Gastrocnemius medialis (tissue), 4 donors: ENCODE results near the gene PAQR7. TPM values are rescaled to one million over a fixed set of nuclear protein-coding genes. Genes with fewer than 3 reads are reported as not detected.

Experiments
- ATAC-seq, 2 donors: fragments of 150-250 bp; one replicate each; pipeline ENCODE4 v1.9.1; 2016
- DNase-seq, 2 donors: peaks; one replicate each; pipeline ENCODE4 v3.0.0-alpha.2; 2019
- H3K27ac ChIP-seq, 4 donors: fragments of 200-600 bp; sonication (generic); 1 replicate in 1 of 4; 2 replicates in 3 of 4; pipeline ENCODE4 v1.5.1; 2016 to 2018; ENCODE audit warnings: mild to moderate bottlenecking in 2 of 4, moderate library complexity in 1 of 4
- H3K27me3 ChIP-seq, 3 donors: fragments of 200-600 bp; sonication (generic) in 2 of 3; 1 replicate in 1 of 3; 2 replicates in 2 of 3; pipeline versions ENCODE4 v1.5.1 to v1.6.0; 2016 to 2019; ENCODE audit warnings: mild to moderate bottlenecking in 1 of 3, moderate library complexity in 1 of 3
- H3K36me3 ChIP-seq, 2 donors: fragments of 200-600 bp; sonication (generic) in 1 of 2; one replicate each; pipeline ENCODE4 v1.5.1; 2017 to 2018
- H3K4me1 ChIP-seq, 2 donors: fragments of 200-600 bp; sonication (generic) in 1 of 2; one replicate each; pipeline ENCODE4 v1.5.1; 2016 to 2017; ENCODE audit warnings: mild to moderate bottlenecking in 2 of 2
- H3K4me3 ChIP-seq, 4 donors: fragments of 200-600 bp; sonication (generic) in 3 of 4; 1 replicate in 1 of 4; 2 replicates in 3 of 4; pipeline ENCODE4 v1.5.1; 2016 to 2019; ENCODE audit warnings: mild to moderate bottlenecking in 2 of 4
- H3K9me3 ChIP-seq, 3 donors: fragments of 200-600 bp; sonication (generic) in 2 of 3; 1 replicate in 1 of 3; 2 replicates in 2 of 3; pipeline ENCODE4 v1.5.1; 2016 to 2019
- POLR2A ChIP-seq, 2 donors: fragments of 450-650 bp; IDR thresholded peaks; one replicate each; pipeline ENCODE4 v1.6.1; 2017; ENCODE audit warnings: antibody characterized with exemption in 2 of 2, mild to moderate bottlenecking in 2 of 2, moderate library complexity in 2 of 2
- in situ Hi-C, 4 donors: fragments of 200-750 bp; cut with MboI; loops; one replicate each; pipeline versions ENCODE4 v1.15.0 to v1.8.0; 2017; ENCODE audit warnings: low sequenced_read_pairs in 4 of 4
- intact Hi-C: fragments of 100-400 bp; cut with DNase I; formaldehyde crosslinking; loops from one replicate; pipeline ENCODE4 v1.15.1; 2023; ENCODE audit warnings: low total_unique reads
- total RNA-seq, 4 donors: library from RNA; depleted of rRNA; stranded (reverse); fragments of >200 nt; gene quantifications; one replicate each; pipeline versions ENCODE4 v1.1.0 to v1.2.3, GENCODE V29; 2016
- TF ChIP-seq, protein P1 (sequence below), 5 experiments: fragments of 450-650 bp in 3 of 5; fragments of 200-600 bp in 2 of 5; sonication (generic) in 2 of 5; IDR thresholded peaks in 4 of 5; conservative IDR thresholded peaks in 1 of 5; 1 replicate in 4 of 5; 2 replicates in 1 of 5; pipeline ENCODE4 v1.5.1; 2016 to 2019; ENCODE audit warnings: antibody characterized with exemption in 5 of 5, mild to moderate bottlenecking in 3 of 5, moderate library complexity in 3 of 5

The PAQR7 gene
- total RNA-seq, 4 donors from 2014 or later: 1.4 to 3.7 (median 2.1) TPM

- Histone ChIP-seq H3K9me3 (no peaks in the 10 kb centered on the region), H3K27ac (no peak overlapping the region), H3K4me1 (peaks cover 9 to 12% of the 10 kb centered on the region in 2 donors), H3K36me3 (peaks cover 0 to 4% of the 10 kb centered on the region in 2 donors), H3K27me3 (no peaks in the 10 kb centered on the region), H3K4me3 (no peak overlapping the region)
- TF ChIP-seq, protein P1, sequence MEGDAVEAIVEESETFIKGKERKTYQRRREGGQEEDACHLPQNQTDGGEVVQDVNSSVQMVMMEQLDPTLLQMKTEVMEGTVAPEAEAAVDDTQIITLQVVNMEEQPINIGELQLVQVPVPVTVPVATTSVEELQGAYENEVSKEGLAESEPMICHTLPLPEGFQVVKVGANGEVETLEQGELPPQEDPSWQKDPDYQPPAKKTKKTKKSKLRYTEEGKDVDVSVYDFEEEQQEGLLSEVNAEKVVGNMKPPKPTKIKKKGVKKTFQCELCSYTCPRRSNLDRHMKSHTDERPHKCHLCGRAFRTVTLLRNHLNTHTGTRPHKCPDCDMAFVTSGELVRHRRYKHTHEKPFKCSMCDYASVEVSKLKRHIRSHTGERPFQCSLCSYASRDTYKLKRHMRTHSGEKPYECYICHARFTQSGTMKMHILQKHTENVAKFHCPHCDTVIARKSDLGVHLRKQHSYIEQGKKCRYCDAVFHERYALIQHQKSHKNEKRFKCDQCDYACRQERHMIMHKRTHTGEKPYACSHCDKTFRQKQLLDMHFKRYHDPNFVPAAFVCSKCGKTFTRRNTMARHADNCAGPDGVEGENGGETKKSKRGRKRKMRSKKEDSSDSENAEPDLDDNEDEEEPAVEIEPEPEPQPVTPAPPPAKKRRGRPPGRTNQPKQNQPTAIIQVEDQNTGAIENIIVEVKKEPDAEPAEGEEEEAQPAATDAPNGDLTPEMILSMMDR (IDR thresholded peaks at IDR 0.05 in 4 of 5, conservative IDR thresholded peaks at IDR 0.05 in 1 of 5): no peak
- TF ChIP-seq POLR2A (IDR thresholded peaks at IDR 0.05): no peak
- in situ Hi-C loops (loop anchor here (5.0 to 25.0 kb wide), 5 partner anchors 96 to 264 kb away; partner anchors contain the start of genes PAFAH2 (in 3 of the 4), C1orf232 (in 1 of the 4), FAM110D (in 1 of the 4) and ZNF593 (in 1 of the 4)), intact Hi-C loops (no loop called here)
- no peak for DNase-seq
- ATAC-seq: no peak
Observed at GRCh38 chr1:25898223-25899015, 22.9 kb upstream of the PAQR7 start.

- Histone ChIP-seq H3K4me3 (no peak overlapping the region), H3K27ac (no peak overlapping the region), H3K27me3 (no peaks in the 10 kb centered on the region), H3K4me1 (peaks cover 9 to 12% of the 10 kb centered on the region in 2 donors), H3K36me3 (peaks cover 0 to 4% of the 10 kb centered on the region in 2 donors), H3K9me3 (no peaks in the 10 kb centered on the region)
- intact Hi-C loops: no loop called here
- in situ Hi-C loops: loop anchor here (5.0 to 25.0 kb wide), 5 partner anchors 97 to 265 kb away; partner anchors contain the start of genes PAFAH2 (in 3 of the 4), C1orf232 (in 1 of the 4), FAM110D (in 1 of the 4) and ZNF593 (in 1 of the 4)
- TF ChIP-seq, protein P1 (IDR thresholded peaks at IDR 0.05 in 4 of 5, conservative IDR thresholded peaks at IDR 0.05 in 1 of 5): no peak
- TF ChIP-seq POLR2A (IDR thresholded peaks at IDR 0.05): no peak
- ATAC-seq (no peak), DNase-seq (no peak)
Observed at GRCh38 chr1:25897754-25898153, 22.2 kb upstream of the PAQR7 start.

- peaks cover 9 to 12% of the 10 kb centered on the region in 2 donors for H3K4me1 ChIP-seq
- H3K27me3 ChIP-seq: no peaks in the 10 kb centered on the region
- TF ChIP-seq, protein P1 (IDR thresholded peaks at IDR 0.05 in 4 of 5, conservative IDR thresholded peaks at IDR 0.05 in 1 of 5): no peak
- TF ChIP-seq POLR2A (IDR thresholded peaks at IDR 0.05): no peak
- no peaks in the 10 kb centered on the region for H3K9me3 ChIP-seq
- intact Hi-C loops: no loop called here
- DNase-seq (no peak), ATAC-seq (peak; percentile 38 to 46)
- H3K27ac ChIP-seq: peak overlapping the region in 3 of 4 donors; percentile 5 to 43 (median 9)
- H3K4me3 ChIP-seq: no peak overlapping the region
- H3K36me3 ChIP-seq: peaks cover 0 to 4% of the 10 kb centered on the region in 2 donors
- in situ Hi-C loops: loop anchor here (5.0 to 25.0 kb wide), 5 partner anchors 99 to 266 kb away; partner anchors contain the start of genes PAFAH2 (in 3 of the 4), C1orf232 (in 1 of the 4), FAM110D (in 1 of the 4) and ZNF593 (in 1 of the 4)
Observed at GRCh38 chr1:25896266-25896665, 20.8 kb upstream of the PAQR7 start.

DNA sequence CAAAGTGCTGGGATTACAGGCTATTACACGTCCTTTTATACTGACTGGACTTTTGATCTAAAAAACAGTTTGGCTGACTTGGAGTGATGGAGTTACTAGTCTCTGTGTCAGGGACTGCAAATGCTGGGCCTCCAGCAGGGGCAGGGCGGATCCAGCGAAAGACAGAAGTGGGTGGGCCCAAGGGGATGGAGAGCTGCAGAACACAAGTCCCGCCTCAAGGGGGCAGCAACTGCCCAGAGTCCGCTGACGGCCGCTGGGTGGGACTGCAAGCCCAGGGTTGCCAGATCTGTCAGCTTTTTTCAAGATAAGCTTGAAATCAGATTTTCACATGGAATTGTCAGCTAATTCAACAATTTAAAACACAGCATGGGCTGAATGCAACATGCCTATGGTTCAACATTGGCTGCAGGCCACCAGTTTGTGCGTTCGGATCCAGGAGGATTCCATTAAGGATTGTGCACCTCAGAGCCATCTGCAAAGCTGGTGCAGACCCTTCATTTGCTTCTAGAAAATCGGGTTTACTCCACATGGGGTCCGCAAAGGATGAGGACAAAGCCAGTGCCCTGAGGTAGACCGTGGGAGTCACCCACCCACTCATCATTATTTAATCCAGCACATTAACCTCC is 20.0 kb upstream of the PAQR7 start:
- in situ Hi-C loops: loop anchor here (5.0 to 25.0 kb wide), 5 partner anchors 99 to 267 kb away; partner anchors contain the start of genes PAFAH2 (in 3 of the 4), C1orf232 (in 1 of the 4), FAM110D (in 1 of the 4) and ZNF593 (in 1 of the 4)
- DNase-seq (peak; percentile 73 to 81), ATAC-seq (peak; percentile 86 to 95)
- H3K4me1 ChIP-seq: peaks cover 9 to 12% of the 10 kb centered on the region in 2 donors
- no peaks in the 10 kb centered on the region for H3K27me3 ChIP-seq
- no peaks in the 10 kb centered on the region for H3K9me3 ChIP-seq
- H3K36me3 ChIP-seq: peaks cover 0 to 4% of the 10 kb centered on the region in 2 donors
- peak overlapping the region in 1 of 4 donors; percentile 9 for H3K4me3 ChIP-seq
- intact Hi-C loops: loop anchor here (1.0 kb wide), 1 partner anchor 103 kb away; the partner anchor contains the start of gene PAFAH2
- peak overlapping the region in 1 of 4 donors; percentile 43 for H3K27ac ChIP-seq
- TF ChIP-seq POLR2A (IDR thresholded peaks at IDR 0.05): no peak
- TF ChIP-seq, protein P1 (IDR thresholded peaks at IDR 0.05 in 4 of 5, conservative IDR thresholded peaks at IDR 0.05 in 1 of 5): peak; percentile 95 to 99 (median 97)
